GM23338 (cell line): Measurements from ENCODE around the gene STARD4. TPM values are rescaled to one million over a fixed set of nuclear protein-coding genes. Genes with fewer than 3 reads are reported as not detected.

ENCODE experiments used
- ATAC-seq: fragments of 200-7000 bp; cut with Tn5 transposase; 3 replicates; pipeline ENCODE4 v1.9.1; 2020
- DNase-seq: peaks from one replicate; pipeline ENCODE4 v3.0.0-alpha.2; 2015; ENCODE audit warnings: low spot score
- H2AFZ ChIP-seq: fragments of 200-600 bp; sonication (generic); 2 replicates; pipeline ENCODE4 v1.8.0; 2016; ENCODE audit warnings: antibody characterized with exemption, mild to moderate bottlenecking, moderate library complexity
- H3F3A ChIP-seq: fragments of 200-600 bp; sonication (generic); replicated peaks from 2 replicates; pipeline ENCODE4 v1.8.0; 2017; ENCODE audit warnings: antibody characterized with exemption, mixed run types, low read depth
- H3K27ac ChIP-seq: fragments of 200-600 bp; sonication (generic); 2 replicates; pipeline ENCODE4 v1.6.1; 2016; ENCODE audit warnings: low read depth
- H3K27me3 ChIP-seq: fragments of 200-600 bp; sonication (generic); 2 replicates; pipeline ENCODE4 v1.8.0; 2016; ENCODE audit warnings: mild to moderate bottlenecking, mixed run types, moderate library complexity; ENCODE audit not compliant: insufficient read depth
- H3K36me3 ChIP-seq: fragments of 200-600 bp; sonication (generic); 2 replicates; pipeline ENCODE4 v1.8.0; 2016; ENCODE audit warnings: mild to moderate bottlenecking; ENCODE audit not compliant: insufficient read depth
- H3K4me1 ChIP-seq: fragments of 200-600 bp; sonication (generic); 2 replicates; pipeline ENCODE4 v1.8.0; 2016; ENCODE audit warnings: mild to moderate bottlenecking, moderate library complexity; ENCODE audit not compliant: insufficient read depth
- H3K4me2 ChIP-seq: fragments of 200-600 bp; sonication (generic); 2 replicates; pipeline ENCODE4 v1.7.1; 2017; ENCODE audit warnings: mixed run types
- H3K4me3 ChIP-seq: fragments of 200-600 bp; sonication (generic); 2 replicates; pipeline ENCODE4 v1.6.1; 2016; ENCODE audit warnings: mixed run types
- H3K79me2 ChIP-seq: fragments of 200-600 bp; sonication (generic); replicated peaks from 2 replicates; pipeline ENCODE4 v1.8.0; 2017; ENCODE audit warnings: mild to moderate bottlenecking; ENCODE audit not compliant: insufficient read depth
- H3K9me2 ChIP-seq: fragments of 200-600 bp; sonication (generic); 2 replicates; pipeline ENCODE4 v1.8.0; 2017; ENCODE audit not compliant: insufficient read depth
- H4K20me1 ChIP-seq: fragments of 200-600 bp; sonication (generic); replicated peaks from 2 replicates; pipeline ENCODE4 v1.8.0; 2017; ENCODE audit warnings: mild to moderate bottlenecking; ENCODE audit not compliant: insufficient read depth
- H3K27ac Mint-ChIP-seq: 2 replicates; pipeline ENCODE4 v1.8.0; 2020; ENCODE audit warnings: inconsistent platforms, mild to moderate bottlenecking, moderate library complexity, mixed read lengths
- H3K27me3 Mint-ChIP-seq: 3 replicates; pipeline ENCODE4 v1.8.0; 2022; ENCODE audit warnings: low read depth, mild to moderate bottlenecking, moderate library complexity, mixed read lengths, inconsistent platforms; ENCODE audit not compliant: insufficient read depth, poor library complexity
- H3K36me3 Mint-ChIP-seq: 3 replicates; pipeline ENCODE4 v1.8.0; 2021; ENCODE audit warnings: low read depth, mild to moderate bottlenecking, inconsistent platforms, moderate library complexity, mixed read lengths
- H3K4me1 Mint-ChIP-seq: 3 replicates; pipeline ENCODE4 v1.8.0; 2020; ENCODE audit warnings: mild to moderate bottlenecking, inconsistent platforms, mixed read lengths
- H3K4me3 Mint-ChIP-seq: 3 replicates; pipeline ENCODE4 v1.8.0; 2021; ENCODE audit warnings: moderate library complexity, mild to moderate bottlenecking, inconsistent platforms, mixed read lengths
- H3K9me3 Mint-ChIP-seq: 3 replicates; pipeline ENCODE4 v1.8.0; 2020; ENCODE audit warnings: moderate library complexity, mild to moderate bottlenecking, inconsistent platforms, mixed read lengths
- CREB1 ChIP-seq: fragments of 250-450 bp; sonication (Bioruptor Pico); IDR thresholded peaks from 2 replicates; pipeline ENCODE4 v1.5.0; 2020; ENCODE audit warnings: low read depth, mild to moderate bottlenecking, moderate library complexity
- CTCF ChIP-seq, 2 experiments: fragments of 200-600 bp in 1 of 2; sonication (generic) in 1 of 2; conservative IDR thresholded peaks; 2 replicates each; pipeline versions ENCODE4 v1.5.1 to v1.6.1; 2016 to 2017; ENCODE audit warnings: antibody characterized with exemption in 2 of 2, low read depth in 2 of 2, mild to moderate bottlenecking in 2 of 2, moderate library complexity in 1 of 2
- ETS1 ChIP-seq: IDR thresholded peaks from 2 replicates; pipeline ENCODE4 v1.6.1; 2016; ENCODE audit warnings: antibody characterized with exemption
- EZH2 ChIP-seq: fragments of 200-600 bp; sonication (generic); IDR thresholded peaks from one replicate; pipeline ENCODE4 v1.8.0; 2017; ENCODE audit warnings: antibody characterized with exemption, mild to moderate bottlenecking, low read depth; ENCODE audit not compliant: unreplicated experiment
- EZH2phosphoT487 ChIP-seq: fragments of 200-600 bp; sonication (generic); IDR thresholded peaks from one replicate; pipeline ENCODE4 v1.8.1; 2018; ENCODE audit warnings: antibody characterized with exemption; ENCODE audit not compliant: unreplicated experiment
- JUNB ChIP-seq: IDR thresholded peaks from one replicate; pipeline ENCODE4 v1.6.1; 2016; ENCODE audit warnings: antibody characterized with exemption; ENCODE audit not compliant: unreplicated experiment
- NANOG ChIP-seq: IDR thresholded peaks from 2 replicates; pipeline ENCODE4 v1.6.1; 2016; ENCODE audit warnings: antibody characterized with exemption, borderline replicate concordance
- STAT1 ChIP-seq: IDR thresholded peaks from one replicate; pipeline ENCODE4 v1.6.1; 2016; ENCODE audit warnings: antibody characterized with exemption; ENCODE audit not compliant: unreplicated experiment
- ZNF331 ChIP-seq: fragments of 250-450 bp; sonication (Bioruptor Pico); IDR thresholded peaks from 2 replicates; pipeline ENCODE4 v1.5.0; 2020; ENCODE audit warnings: low read depth, mild to moderate bottlenecking, moderate library complexity
- ZNF462 ChIP-seq: fragments of 250-450 bp; sonication (Bioruptor Pico); IDR thresholded peaks from 2 replicates; pipeline ENCODE4 v1.5.0; 2020; ENCODE audit warnings: mild to moderate bottlenecking, moderate library complexity
- polyA plus RNA-seq: library from polyadenylated mRNA; unstranded; fragments of >200 nt; fragmentation: Nextera tagmentation; extraction: Ambion mirVana; gene quantifications from 2 replicates; pipeline ENCODE4 v1.2.1, GENCODE V29; 2016
- total RNA-seq: library from RNA; depleted of rRNA; stranded (reverse); fragments of >200 nt; shearing (Covaris generic); gene quantifications from 2 replicates; pipeline ENCODE4 v1.2.3, GENCODE V29; 2014

The STARD4 gene
- total and polyA plus RNA-seq, 2 experiments from 2014 or later, result 25.0 to 92.0 TPM

GRCh38 chr5:111514087-111514486 is 1.8 kb upstream of the STARD4 start (continued):
- TF ChIP-seq ZNF462 (CRISPR knock-in tag) (no peak), NANOG (no peak), CTCF (conservative IDR thresholded peaks at IDR 0.05; ENCODE audit: low read depth in 2 of 2) (no peak), STAT1 (no peak), EZH2 (no peak), ZNF331 (CRISPR knock-in tag) (no peak)

- ATAC-seq, result no peak
Observed at GRCh38 chr5:111513131-111513520, 791 bp upstream of the STARD4 start.

More at GRCh38 chr5:111513131-111513520, 791 bp upstream of the STARD4 start:
- peaks cover 3% of the 10 kb centered on the region; the same call in 1 of the 2 replicates for H3K9me2 ChIP-seq
- no peaks in the 10 kb centered on the region for H3K27me3 ChIP-seq
- H3K4me3 ChIP-seq, result peak overlapping the region; percentile 77
- Mint-ChIP-seq H3K36me3 (no peaks in the 10 kb centered on the region), H3K27me3 (peaks cover 3% of the 10 kb centered on the region), H3K4me1 (peaks cover 37% of the 10 kb centered on the region), H3K4me3 (peak overlapping the region; percentile 92), H3K9me3 (no peaks in the 10 kb centered on the region), H3K27ac (peak overlapping the region; percentile 96)
- H3K4me2 ChIP-seq, result peak overlapping the region; percentile 94
- TF ChIP-seq EZH2, result no peak
- TF ChIP-seq ETS1, result no peak
- TF ChIP-seq CREB1, result no peak
- no peak for TF ChIP-seq JUNB
- TF ChIP-seq EZH2phosphoT487, result no peak
- TF ChIP-seq STAT1, result no peak
- no peak for TF ChIP-seq CTCF (conservative IDR thresholded peaks at IDR 0.05; ENCODE audit: low read depth in 2 of 2)
- TF ChIP-seq ZNF331 (CRISPR knock-in tag), result no peak
- H3K79me2 ChIP-seq, result peaks cover 38% of the 10 kb centered on the region
- no peaks in the 10 kb centered on the region for H3F3A ChIP-seq
- H3K27ac ChIP-seq, result peak overlapping the region; percentile 90
- no peaks in the 10 kb centered on the region for H3K36me3 ChIP-seq
- peak; percentile 17 for DNase-seq
- 0 out of 2 replicates have a peak overlapping the region, but pooled peaks have one; percentile 1 for H2AFZ ChIP-seq
- H4K20me1 ChIP-seq, result 0 out of 2 replicates have a peak, but pooled peaks cover 8% of the 10 kb centered on the region
- peaks cover 32% of the 10 kb centered on the region for H3K4me1 ChIP-seq
